SK-N-SH (cell line): ENCODE data around the gene SFXN4.
"Not testable (repeated sequence)": the region's sequence is repeated elsewhere in the genome, so short reads cannot be mapped to it uniquely, and the experiment has no call there.

ENCODE experiments used
- EZH2phosphoT487 ChIP-seq: fragments of 200-600 bp; sonication (generic); IDR thresholded peaks from 2 replicates; pipeline ENCODE4 v1.6.1; 2017; ENCODE audit warnings: low read depth, mixed run types, mild to moderate bottlenecking, antibody characterized with exemption, moderate library complexity, borderline replicate concordance
- POLR2AphosphoS5 ChIP-seq: IDR thresholded peaks from 2 replicates; pipeline ENCODE4 v1.6.1; 2012; ENCODE audit warnings: low read depth, low read length
- TF ChIP-seq, protein P1 (sequence below): fragments of 200-600 bp; sonication (generic); IDR thresholded peaks from 2 replicates; pipeline ENCODE4 v1.6.1; 2017; ENCODE audit warnings: antibody characterized with exemption, mild to moderate bottlenecking, moderate library complexity
- TF ChIP-seq, protein P2 (sequence below): IDR thresholded peaks from 2 replicates; pipeline ENCODE4 v1.4.0; 2012; ENCODE audit warnings: low read depth

DNA sequence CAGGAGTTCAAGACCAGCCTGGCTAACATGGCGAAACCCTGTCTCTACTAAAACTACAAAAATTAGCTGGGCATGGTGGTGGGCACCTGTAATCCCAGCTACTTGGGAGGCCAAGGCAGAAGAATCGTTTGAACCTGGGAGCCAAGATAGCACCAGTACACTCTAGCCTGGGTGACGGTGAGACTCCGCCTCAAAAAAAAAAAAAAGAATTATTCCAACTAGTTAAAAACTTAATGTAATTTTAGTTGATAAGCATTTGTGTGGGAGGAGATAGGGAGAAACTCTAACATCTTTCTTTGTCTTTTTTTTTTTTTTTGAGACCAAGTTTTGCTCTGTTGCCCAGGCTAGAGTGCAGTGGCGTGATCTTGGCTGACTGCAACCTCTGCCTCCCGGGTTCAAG is 58.4 kb downstream of the SFXN4 start:
- TF ChIP-seq EZH2phosphoT487, POLR2AphosphoS5: not testable (repeated sequence)
- TF ChIP-seq, protein P1, sequence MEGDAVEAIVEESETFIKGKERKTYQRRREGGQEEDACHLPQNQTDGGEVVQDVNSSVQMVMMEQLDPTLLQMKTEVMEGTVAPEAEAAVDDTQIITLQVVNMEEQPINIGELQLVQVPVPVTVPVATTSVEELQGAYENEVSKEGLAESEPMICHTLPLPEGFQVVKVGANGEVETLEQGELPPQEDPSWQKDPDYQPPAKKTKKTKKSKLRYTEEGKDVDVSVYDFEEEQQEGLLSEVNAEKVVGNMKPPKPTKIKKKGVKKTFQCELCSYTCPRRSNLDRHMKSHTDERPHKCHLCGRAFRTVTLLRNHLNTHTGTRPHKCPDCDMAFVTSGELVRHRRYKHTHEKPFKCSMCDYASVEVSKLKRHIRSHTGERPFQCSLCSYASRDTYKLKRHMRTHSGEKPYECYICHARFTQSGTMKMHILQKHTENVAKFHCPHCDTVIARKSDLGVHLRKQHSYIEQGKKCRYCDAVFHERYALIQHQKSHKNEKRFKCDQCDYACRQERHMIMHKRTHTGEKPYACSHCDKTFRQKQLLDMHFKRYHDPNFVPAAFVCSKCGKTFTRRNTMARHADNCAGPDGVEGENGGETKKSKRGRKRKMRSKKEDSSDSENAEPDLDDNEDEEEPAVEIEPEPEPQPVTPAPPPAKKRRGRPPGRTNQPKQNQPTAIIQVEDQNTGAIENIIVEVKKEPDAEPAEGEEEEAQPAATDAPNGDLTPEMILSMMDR = not testable (repeated sequence)
- TF ChIP-seq, protein P2, sequence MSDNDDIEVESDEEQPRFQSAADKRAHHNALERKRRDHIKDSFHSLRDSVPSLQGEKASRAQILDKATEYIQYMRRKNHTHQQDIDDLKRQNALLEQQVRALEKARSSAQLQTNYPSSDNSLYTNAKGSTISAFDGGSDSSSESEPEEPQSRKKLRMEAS = not testable (repeated sequence)
